GM23338 (cell line): Measurements from ENCODE around the gene ASPSCR1. TPM values are rescaled to one million over a fixed set of nuclear protein-coding genes. Genes with fewer than 3 reads are reported as not detected.

Experiments used
- ATAC-seq: fragments of 200-7000 bp; cut with Tn5 transposase; 3 replicates; pipeline ENCODE4 v1.9.1; 2020
- DNase-seq: peaks from one replicate; pipeline ENCODE4 v3.0.0-alpha.2; 2015; ENCODE audit warnings: low spot score
- H2AFZ ChIP-seq: fragments of 200-600 bp; sonication (generic); 2 replicates; pipeline ENCODE4 v1.8.0; 2016; ENCODE audit warnings: antibody characterized with exemption, mild to moderate bottlenecking, moderate library complexity
- H3F3A ChIP-seq: fragments of 200-600 bp; sonication (generic); replicated peaks from 2 replicates; pipeline ENCODE4 v1.8.0; 2017; ENCODE audit warnings: antibody characterized with exemption, mixed run types, low read depth
- H3K27ac ChIP-seq: fragments of 200-600 bp; sonication (generic); 2 replicates; pipeline ENCODE4 v1.6.1; 2016; ENCODE audit warnings: low read depth
- H3K27me3 ChIP-seq: fragments of 200-600 bp; sonication (generic); 2 replicates; pipeline ENCODE4 v1.8.0; 2016; ENCODE audit warnings: mild to moderate bottlenecking, mixed run types, moderate library complexity; ENCODE audit not compliant: insufficient read depth
- H3K36me3 ChIP-seq: fragments of 200-600 bp; sonication (generic); 2 replicates; pipeline ENCODE4 v1.8.0; 2016; ENCODE audit warnings: mild to moderate bottlenecking; ENCODE audit not compliant: insufficient read depth
- H3K4me1 ChIP-seq: fragments of 200-600 bp; sonication (generic); 2 replicates; pipeline ENCODE4 v1.8.0; 2016; ENCODE audit warnings: mild to moderate bottlenecking, moderate library complexity; ENCODE audit not compliant: insufficient read depth
- H3K4me2 ChIP-seq: fragments of 200-600 bp; sonication (generic); 2 replicates; pipeline ENCODE4 v1.7.1; 2017; ENCODE audit warnings: mixed run types
- H3K4me3 ChIP-seq: fragments of 200-600 bp; sonication (generic); 2 replicates; pipeline ENCODE4 v1.6.1; 2016; ENCODE audit warnings: mixed run types
- H3K79me2 ChIP-seq: fragments of 200-600 bp; sonication (generic); replicated peaks from 2 replicates; pipeline ENCODE4 v1.8.0; 2017; ENCODE audit warnings: mild to moderate bottlenecking; ENCODE audit not compliant: insufficient read depth
- H3K9me2 ChIP-seq: fragments of 200-600 bp; sonication (generic); 2 replicates; pipeline ENCODE4 v1.8.0; 2017; ENCODE audit not compliant: insufficient read depth
- H4K20me1 ChIP-seq: fragments of 200-600 bp; sonication (generic); replicated peaks from 2 replicates; pipeline ENCODE4 v1.8.0; 2017; ENCODE audit warnings: mild to moderate bottlenecking; ENCODE audit not compliant: insufficient read depth
- H3K27ac Mint-ChIP-seq: 2 replicates; pipeline ENCODE4 v1.8.0; 2020; ENCODE audit warnings: inconsistent platforms, mild to moderate bottlenecking, moderate library complexity, mixed read lengths
- H3K27me3 Mint-ChIP-seq: 3 replicates; pipeline ENCODE4 v1.8.0; 2022; ENCODE audit warnings: low read depth, mild to moderate bottlenecking, moderate library complexity, mixed read lengths, inconsistent platforms; ENCODE audit not compliant: insufficient read depth, poor library complexity
- H3K36me3 Mint-ChIP-seq: 3 replicates; pipeline ENCODE4 v1.8.0; 2021; ENCODE audit warnings: low read depth, mild to moderate bottlenecking, inconsistent platforms, moderate library complexity, mixed read lengths
- H3K4me1 Mint-ChIP-seq: 3 replicates; pipeline ENCODE4 v1.8.0; 2020; ENCODE audit warnings: mild to moderate bottlenecking, inconsistent platforms, mixed read lengths
- H3K4me3 Mint-ChIP-seq: 3 replicates; pipeline ENCODE4 v1.8.0; 2021; ENCODE audit warnings: moderate library complexity, mild to moderate bottlenecking, inconsistent platforms, mixed read lengths
- H3K9me3 Mint-ChIP-seq: 3 replicates; pipeline ENCODE4 v1.8.0; 2020; ENCODE audit warnings: moderate library complexity, mild to moderate bottlenecking, inconsistent platforms, mixed read lengths
- ETS1 ChIP-seq: IDR thresholded peaks from 2 replicates; pipeline ENCODE4 v1.6.1; 2016; ENCODE audit warnings: antibody characterized with exemption
- EZH2 ChIP-seq: fragments of 200-600 bp; sonication (generic); IDR thresholded peaks from one replicate; pipeline ENCODE4 v1.8.0; 2017; ENCODE audit warnings: antibody characterized with exemption, mild to moderate bottlenecking, low read depth; ENCODE audit not compliant: unreplicated experiment
- NANOG ChIP-seq: IDR thresholded peaks from 2 replicates; pipeline ENCODE4 v1.6.1; 2016; ENCODE audit warnings: antibody characterized with exemption, borderline replicate concordance
- STAT1 ChIP-seq: IDR thresholded peaks from one replicate; pipeline ENCODE4 v1.6.1; 2016; ENCODE audit warnings: antibody characterized with exemption; ENCODE audit not compliant: unreplicated experiment
- ZNF114 ChIP-seq: fragments of 250-450 bp; sonication (Bioruptor Pico); IDR thresholded peaks from 2 replicates; pipeline ENCODE4 v1.5.0; 2020; ENCODE audit warnings: mild to moderate bottlenecking, moderate library complexity
- polyA plus RNA-seq: library from polyadenylated mRNA; unstranded; fragments of >200 nt; fragmentation: Nextera tagmentation; extraction: Ambion mirVana; gene quantifications from 2 replicates; pipeline ENCODE4 v1.2.1, GENCODE V29; 2016
- total RNA-seq: library from RNA; depleted of rRNA; stranded (reverse); fragments of >200 nt; shearing (Covaris generic); gene quantifications from 2 replicates; pipeline ENCODE4 v1.2.3, GENCODE V29; 2014
- TF ChIP-seq, protein P1 (sequence below): IDR thresholded peaks from one replicate; pipeline ENCODE4 v1.6.1; 2018; ENCODE audit warnings: antibody characterized with exemption; ENCODE audit not compliant: unreplicated experiment
- TF ChIP-seq, protein P2 (sequence below), 2 experiments: fragments of 200-600 bp in 1 of 2; sonication (generic) in 1 of 2; conservative IDR thresholded peaks; 2 replicates each; pipeline versions ENCODE4 v1.5.1 to v1.6.1; 2016 to 2017; ENCODE audit warnings: antibody characterized with exemption in 2 of 2, low read depth in 2 of 2, mild to moderate bottlenecking in 2 of 2, moderate library complexity in 1 of 2

The ASPSCR1 gene
- total and polyA plus RNA-seq, 2 experiments from 2014 or later = 44.2 to 46.9 TPM

- peaks cover 5% of the 10 kb centered on the region; the same call in 1 of the 2 replicates for H3K4me1 ChIP-seq
- ATAC-seq = peak; percentile 8; the same call in 2 of the 3 replicates
- 0 out of 2 replicates have a peak, but pooled peaks cover 6% of the 10 kb centered on the region for H4K20me1 ChIP-seq
- no peak within 1 kb of the TSS for H3K27ac ChIP-seq
- Mint-ChIP-seq H3K27me3 (peaks cover 65% of the 10 kb centered on the region), H3K36me3 (no peaks in the 10 kb centered on the region; the same call in 2 of the 3 replicates), H3K9me3 (peaks cover 3% of the 10 kb centered on the region; the same call in 1 of the 3 replicates), H3K4me1 (no peaks in the 10 kb centered on the region; the same call in 1 of the 3 replicates), H3K27ac (no peak within 1 kb of the TSS), H3K4me3 (peak within 1 kb of the TSS; percentile 44; the same call in 2 of the 3 replicates)
- no peaks in the 10 kb centered on the region for H3K36me3 ChIP-seq
- peak; percentile 79 for DNase-seq
- H3K4me3 ChIP-seq = peak within 1 kb of the TSS; percentile 56
- TF ChIP-seq, protein P1, sequence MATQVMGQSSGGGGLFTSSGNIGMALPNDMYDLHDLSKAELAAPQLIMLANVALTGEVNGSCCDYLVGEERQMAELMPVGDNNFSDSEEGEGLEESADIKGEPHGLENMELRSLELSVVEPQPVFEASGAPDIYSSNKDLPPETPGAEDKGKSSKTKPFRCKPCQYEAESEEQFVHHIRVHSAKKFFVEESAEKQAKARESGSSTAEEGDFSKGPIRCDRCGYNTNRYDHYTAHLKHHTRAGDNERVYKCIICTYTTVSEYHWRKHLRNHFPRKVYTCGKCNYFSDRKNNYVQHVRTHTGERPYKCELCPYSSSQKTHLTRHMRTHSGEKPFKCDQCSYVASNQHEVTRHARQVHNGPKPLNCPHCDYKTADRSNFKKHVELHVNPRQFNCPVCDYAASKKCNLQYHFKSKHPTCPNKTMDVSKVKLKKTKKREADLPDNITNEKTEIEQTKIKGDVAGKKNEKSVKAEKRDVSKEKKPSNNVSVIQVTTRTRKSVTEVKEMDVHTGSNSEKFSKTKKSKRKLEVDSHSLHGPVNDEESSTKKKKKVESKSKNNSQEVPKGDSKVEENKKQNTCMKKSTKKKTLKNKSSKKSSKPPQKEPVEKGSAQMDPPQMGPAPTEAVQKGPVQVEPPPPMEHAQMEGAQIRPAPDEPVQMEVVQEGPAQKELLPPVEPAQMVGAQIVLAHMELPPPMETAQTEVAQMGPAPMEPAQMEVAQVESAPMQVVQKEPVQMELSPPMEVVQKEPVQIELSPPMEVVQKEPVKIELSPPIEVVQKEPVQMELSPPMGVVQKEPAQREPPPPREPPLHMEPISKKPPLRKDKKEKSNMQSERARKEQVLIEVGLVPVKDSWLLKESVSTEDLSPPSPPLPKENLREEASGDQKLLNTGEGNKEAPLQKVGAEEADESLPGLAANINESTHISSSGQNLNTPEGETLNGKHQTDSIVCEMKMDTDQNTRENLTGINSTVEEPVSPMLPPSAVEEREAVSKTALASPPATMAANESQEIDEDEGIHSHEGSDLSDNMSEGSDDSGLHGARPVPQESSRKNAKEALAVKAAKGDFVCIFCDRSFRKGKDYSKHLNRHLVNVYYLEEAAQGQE = no peak
- TF ChIP-seq NANOG = no peak
- TF ChIP-seq EZH2 = no peak
- TF ChIP-seq, protein P2, sequence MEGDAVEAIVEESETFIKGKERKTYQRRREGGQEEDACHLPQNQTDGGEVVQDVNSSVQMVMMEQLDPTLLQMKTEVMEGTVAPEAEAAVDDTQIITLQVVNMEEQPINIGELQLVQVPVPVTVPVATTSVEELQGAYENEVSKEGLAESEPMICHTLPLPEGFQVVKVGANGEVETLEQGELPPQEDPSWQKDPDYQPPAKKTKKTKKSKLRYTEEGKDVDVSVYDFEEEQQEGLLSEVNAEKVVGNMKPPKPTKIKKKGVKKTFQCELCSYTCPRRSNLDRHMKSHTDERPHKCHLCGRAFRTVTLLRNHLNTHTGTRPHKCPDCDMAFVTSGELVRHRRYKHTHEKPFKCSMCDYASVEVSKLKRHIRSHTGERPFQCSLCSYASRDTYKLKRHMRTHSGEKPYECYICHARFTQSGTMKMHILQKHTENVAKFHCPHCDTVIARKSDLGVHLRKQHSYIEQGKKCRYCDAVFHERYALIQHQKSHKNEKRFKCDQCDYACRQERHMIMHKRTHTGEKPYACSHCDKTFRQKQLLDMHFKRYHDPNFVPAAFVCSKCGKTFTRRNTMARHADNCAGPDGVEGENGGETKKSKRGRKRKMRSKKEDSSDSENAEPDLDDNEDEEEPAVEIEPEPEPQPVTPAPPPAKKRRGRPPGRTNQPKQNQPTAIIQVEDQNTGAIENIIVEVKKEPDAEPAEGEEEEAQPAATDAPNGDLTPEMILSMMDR (conservative IDR thresholded peaks at IDR 0.05; ENCODE audit: low read depth in 2 of 2) = peak in 1 of 2 experiments; percentile 30; a peak in 1 of 4 replicates
- TF ChIP-seq STAT1 = no peak
- H2AFZ ChIP-seq = peak within 1 kb of the TSS; percentile 43; the same call in 1 of the 2 replicates
- no peaks in the 10 kb centered on the region for H3K79me2 ChIP-seq
- no peaks in the 10 kb centered on the region for H3K9me2 ChIP-seq
- peaks cover 89% of the 10 kb centered on the region for H3K27me3 ChIP-seq
- H3K4me2 ChIP-seq = peak within 1 kb of the TSS; percentile 80
- peaks cover 12% of the 10 kb centered on the region for H3F3A ChIP-seq
Measured at GRCh38 chr17:81961087-81961511, 16.3 kb upstream of the ASPSCR1 start, which contains the start of gene NOTUM. Gene NOTUM (minus strand): TSS chr17:81961187. CDS start chr17:81960909, 278 bp downstream.

DNA sequence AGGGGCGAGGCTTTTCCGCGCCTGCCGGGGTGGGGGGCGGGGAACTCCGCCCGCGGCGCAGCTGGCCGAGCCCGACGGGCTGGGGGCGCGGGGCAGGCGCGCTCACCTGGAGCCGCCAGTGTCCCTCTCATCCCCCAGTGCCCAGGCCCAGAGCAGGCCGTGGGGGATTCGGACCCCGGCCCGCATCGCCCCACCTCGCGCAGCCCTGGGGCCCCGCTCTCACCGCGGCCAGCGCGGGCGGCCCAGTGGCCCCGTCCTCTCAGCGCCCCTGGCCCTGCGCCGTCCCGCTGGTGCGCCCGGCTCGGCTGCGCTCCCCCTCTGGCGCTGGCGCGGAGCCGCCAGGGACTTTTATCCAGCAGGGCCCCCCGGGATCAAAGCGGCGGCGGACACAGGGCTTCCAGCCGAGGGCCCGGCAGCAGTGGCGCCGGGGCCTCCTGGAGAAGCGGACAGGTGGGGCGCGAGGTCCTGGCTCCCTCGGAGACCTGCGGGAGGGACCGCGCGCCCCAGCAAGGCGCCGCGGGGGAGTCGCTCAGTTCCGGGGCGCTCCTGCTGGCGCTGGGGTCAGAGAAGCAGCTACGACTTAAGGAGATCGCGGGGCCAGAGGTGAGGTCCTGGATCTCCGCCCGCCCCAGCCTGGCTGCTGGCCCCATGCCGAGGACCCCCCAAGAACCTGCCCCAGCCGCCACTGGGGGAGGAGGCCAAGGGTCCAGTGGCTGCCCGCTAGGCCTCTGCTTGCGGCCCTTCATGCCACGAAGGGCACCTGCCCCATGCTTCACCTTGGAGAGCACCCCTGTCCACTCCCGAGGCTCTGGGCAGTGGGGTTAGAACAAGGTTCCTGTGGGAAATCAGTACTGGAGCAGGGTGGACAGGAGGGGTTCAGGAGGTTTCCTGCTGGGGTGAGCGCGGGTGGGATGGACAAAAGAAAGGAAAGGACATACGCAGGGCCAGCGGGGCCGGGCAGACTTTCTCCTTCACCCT lies 15.6 kb upstream of the ASPSCR1 start:
- peaks cover 70% of the 10 kb centered on the region for H3K27me3 Mint-ChIP-seq
- peak; percentile 5 for ATAC-seq
- TF ChIP-seq STAT1 = no peak
- no peak for TF ChIP-seq ETS1
- TF ChIP-seq ZNF114 (CRISPR knock-in tag) = no peak
- TF ChIP-seq NANOG = no peak

More for the DNA sequence above, 15.6 kb upstream of the ASPSCR1 start:
- H3K79me2 ChIP-seq = no peaks in the 10 kb centered on the region
- no peaks in the 10 kb centered on the region; the same call in 1 of the 3 replicates for H3K4me1 Mint-ChIP-seq
- no peaks in the 10 kb centered on the region for H3K9me2 ChIP-seq
- H3K4me3 ChIP-seq = peak overlapping the region; percentile 56
- H3K27me3 ChIP-seq = peaks cover 93% of the 10 kb centered on the region
- peak overlapping the region; percentile 80 for H3K4me2 ChIP-seq
- H4K20me1 ChIP-seq = 0 out of 2 replicates have a peak, but pooled peaks cover 6% of the 10 kb centered on the region
- H3K9me3 Mint-ChIP-seq = peaks cover 3% of the 10 kb centered on the region; the same call in 1 of the 3 replicates
- H3F3A ChIP-seq = peaks cover 12% of the 10 kb centered on the region
- H2AFZ ChIP-seq = peak overlapping the region; percentile 43; the same call in 1 of the 2 replicates
- peaks cover 10% of the 10 kb centered on the region; the same call in 1 of the 2 replicates for H3K4me1 ChIP-seq
- no peaks in the 10 kb centered on the region for H3K36me3 ChIP-seq
- peak overlapping the region; percentile 37; the same call in 2 of the 3 replicates for H3K4me3 Mint-ChIP-seq
- H3K27ac Mint-ChIP-seq = no peak overlapping the region
- DNase-seq = peak; percentile 41
- no peaks in the 10 kb centered on the region; the same call in 2 of the 3 replicates for H3K36me3 Mint-ChIP-seq
- no peak overlapping the region for H3K27ac ChIP-seq
